Cerebellar cortex (tissue), 1 donor: Measurements from ENCODE around the gene TMEM89.
A peak's percentile ranks its signal among the peaks of the same experiment; 100 is the strongest.

Experiments used
- DNase-seq: peaks from one replicate; pipeline ENCODE4 v3.0.0-alpha.2; 2015; ENCODE audit warnings: low spot score

TMEM89 gene

DNA sequence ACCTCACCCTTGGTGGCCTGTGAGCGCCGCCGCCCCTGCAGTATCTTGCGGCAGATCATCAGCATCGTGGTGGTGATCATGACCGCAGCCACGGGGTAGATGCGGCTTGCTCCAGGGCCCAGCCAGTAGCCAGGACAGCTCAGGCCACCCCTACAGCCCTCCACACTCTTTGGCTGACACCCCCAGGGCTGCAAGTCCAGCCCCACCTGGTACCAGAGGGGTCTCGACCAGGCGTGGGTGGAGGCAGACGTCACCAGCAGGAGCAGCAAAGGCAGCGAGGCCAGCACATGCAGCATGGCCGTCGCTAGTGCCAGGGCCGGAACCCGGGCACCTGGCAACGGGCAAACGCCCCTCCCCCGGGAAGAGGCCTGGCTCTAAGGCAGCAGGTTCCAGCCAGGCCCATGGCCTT is at the start of gene TMEM89:
TSS of gene TMEM89 (minus strand) at position 309 of the 409 bp plus-strand sequence. CDS start at position 296, 13 bp downstream.
- DNase-seq: no peak

DNA sequence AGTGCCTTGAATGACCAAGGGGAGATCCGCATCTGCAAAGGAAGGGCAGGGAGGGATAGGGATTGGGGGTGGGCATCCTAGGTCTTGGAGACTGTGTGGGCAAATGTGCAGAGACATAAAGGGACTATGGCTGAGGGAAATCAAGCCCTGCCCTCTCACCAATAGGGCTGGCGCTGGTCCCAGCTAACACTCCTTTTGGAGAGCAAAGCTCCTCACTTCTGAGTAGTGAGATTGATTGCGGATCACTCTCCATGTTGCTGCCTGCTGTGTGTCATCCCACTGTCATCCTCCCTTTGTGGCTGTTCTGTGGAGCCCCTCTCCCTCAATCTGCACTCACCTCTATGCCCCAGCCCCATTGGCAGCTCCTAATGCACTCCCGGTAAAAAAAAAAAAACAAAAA is 43.4 kb upstream of the TMEM89 start:
- DNase-seq: no peak

- no peak for DNase-seq
These were observed 42.7 kb upstream of the TMEM89 start for GRCh38 chr3:48664313-48664644.

- DNase-seq: peak; percentile 99
These were observed 42.1 kb upstream of the TMEM89 start for GRCh38 chr3:48663489-48664312.

GRCh38 chr3:48662753-48663488 is 41.4 kb upstream of the TMEM89 start, which contains the start of gene CELSR3:
Gene CELSR3 (minus strand): TSS chr3:48662886. CDS start chr3:48662634, 252 bp downstream.
- DNase-seq: peak; percentile 87

- DNase-seq: peak; percentile 31
These were observed 40.7 kb upstream of the TMEM89 start for GRCh38 chr3:48662145-48662752.

DNA sequence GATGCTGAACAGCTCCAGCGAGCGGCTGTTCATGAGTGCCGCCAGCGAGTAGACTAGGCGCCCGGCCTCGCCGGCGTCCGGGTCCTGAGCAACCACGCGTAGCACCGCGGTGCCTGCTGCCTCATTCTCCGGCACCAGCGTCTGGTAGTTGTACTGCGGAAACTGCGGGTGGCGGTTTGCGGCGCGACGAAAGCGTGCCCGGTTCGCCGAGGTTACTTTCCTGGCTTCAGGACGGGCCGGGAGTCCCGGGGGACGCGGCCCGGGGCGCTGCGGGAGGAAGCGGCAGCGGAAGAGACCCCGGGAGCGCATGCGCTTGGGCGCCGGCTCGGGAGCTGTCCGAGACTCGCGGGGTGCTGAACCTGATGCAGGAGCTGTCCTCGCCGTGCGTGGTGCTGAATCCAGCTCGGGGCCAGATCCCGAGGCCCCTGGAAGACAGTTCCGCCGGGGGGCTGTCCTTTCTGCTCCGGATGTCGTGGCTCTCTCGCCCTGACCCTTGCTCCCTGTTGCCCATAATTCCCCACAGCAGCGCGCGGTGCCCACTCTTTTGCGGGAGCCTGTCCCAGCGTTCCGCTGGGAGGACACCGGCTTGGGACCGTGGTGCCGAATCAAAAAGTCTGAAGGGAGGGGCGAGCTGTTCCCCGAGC is 40.1 kb upstream of the TMEM89 start:
- DNase-seq: peak; percentile 25

DNA sequence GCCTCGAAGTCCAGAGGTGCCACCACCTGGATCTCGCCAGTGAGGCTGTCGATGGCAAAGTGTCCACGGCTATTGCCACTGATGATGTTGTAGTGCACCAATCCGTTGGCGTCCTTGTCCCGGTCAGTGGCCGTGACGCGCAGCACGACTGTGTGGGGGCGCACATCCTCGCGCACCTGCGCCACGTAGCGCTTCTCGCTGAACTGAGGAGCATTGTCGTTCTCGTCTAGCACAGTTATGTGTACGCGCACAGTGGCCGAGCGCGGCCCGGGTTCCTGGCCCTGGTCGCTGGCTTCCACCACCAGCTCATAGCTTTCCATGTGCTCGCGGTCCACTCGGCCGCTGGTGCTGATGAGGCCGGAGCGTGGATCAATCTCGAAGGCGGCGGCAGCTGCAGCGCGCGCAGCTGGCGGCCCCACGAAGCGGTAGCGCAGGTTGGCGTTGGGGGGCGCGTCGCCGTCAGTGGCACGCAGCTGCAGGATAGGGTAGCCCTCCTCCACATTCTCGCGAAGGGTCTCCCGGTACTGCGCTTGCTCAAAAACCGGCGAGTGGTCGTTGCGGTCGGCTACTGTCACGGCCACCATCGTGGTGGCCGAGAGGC is 39.3 kb upstream of the TMEM89 start:
- no peak for DNase-seq

DNA sequence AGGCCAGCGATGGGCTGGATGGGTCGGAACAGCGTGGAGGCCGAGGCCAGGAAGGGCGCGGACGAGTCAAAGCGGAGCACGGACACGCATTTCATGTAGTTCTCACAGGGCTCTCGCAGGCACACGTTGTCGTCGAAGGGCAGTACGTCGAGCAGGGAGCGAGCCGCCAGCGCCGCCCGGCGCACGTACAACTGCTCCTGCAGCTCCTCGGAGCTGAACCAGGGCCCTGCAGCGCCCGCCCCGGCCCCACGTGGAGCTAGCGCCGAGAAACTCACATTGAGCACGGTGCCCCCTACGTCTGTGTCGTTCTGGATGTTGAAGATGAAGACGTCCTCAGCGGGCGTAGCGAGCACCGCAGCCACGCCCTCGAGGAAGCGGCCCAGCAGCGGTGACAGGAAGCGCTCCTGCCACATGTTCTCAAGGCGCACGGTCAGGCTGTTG is 35.3 kb upstream of the TMEM89 start:
- no peak for DNase-seq

- DNase-seq: peak; percentile 27
These were observed 34.7 kb upstream of the TMEM89 start for GRCh38 chr3:48656061-48656840.

- DNase-seq: no peak
These were observed 34.0 kb upstream of the TMEM89 start for GRCh38 chr3:48655606-48656005.

- DNase-seq: no peak
These were observed 33.5 kb upstream of the TMEM89 start for GRCh38 chr3:48655063-48655462.

GRCh38 chr3:48652923-48653715 is 31.6 kb upstream of the TMEM89 start:
- no peak for DNase-seq

DNA sequence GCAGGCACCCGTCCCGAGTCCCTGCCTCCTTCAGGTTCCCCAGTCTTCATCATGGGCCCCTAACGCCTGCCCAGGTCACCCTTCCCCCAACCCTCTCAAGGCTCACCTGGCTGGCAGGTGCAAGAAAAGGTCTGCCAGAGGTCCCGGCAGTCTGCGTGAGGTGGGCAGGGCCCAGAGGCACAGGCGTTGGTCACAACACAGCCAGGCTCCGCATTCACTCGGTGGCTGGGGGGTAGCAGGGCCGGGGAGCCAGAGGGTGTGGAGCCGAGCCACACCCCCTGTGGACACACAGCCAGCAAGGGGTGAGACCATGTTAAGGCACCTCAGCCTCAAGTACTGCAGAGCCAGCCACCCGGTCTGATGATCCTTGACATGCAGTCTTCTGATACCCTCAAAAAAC is 30.2 kb upstream of the TMEM89 start:
- DNase-seq: no peak

GRCh38 chr3:48650723-48651122 is 29.2 kb upstream of the TMEM89 start:
- no peak for DNase-seq

GRCh38 chr3:48648188-48648850 is 26.8 kb upstream of the TMEM89 start:
- no peak for DNase-seq

DNA sequence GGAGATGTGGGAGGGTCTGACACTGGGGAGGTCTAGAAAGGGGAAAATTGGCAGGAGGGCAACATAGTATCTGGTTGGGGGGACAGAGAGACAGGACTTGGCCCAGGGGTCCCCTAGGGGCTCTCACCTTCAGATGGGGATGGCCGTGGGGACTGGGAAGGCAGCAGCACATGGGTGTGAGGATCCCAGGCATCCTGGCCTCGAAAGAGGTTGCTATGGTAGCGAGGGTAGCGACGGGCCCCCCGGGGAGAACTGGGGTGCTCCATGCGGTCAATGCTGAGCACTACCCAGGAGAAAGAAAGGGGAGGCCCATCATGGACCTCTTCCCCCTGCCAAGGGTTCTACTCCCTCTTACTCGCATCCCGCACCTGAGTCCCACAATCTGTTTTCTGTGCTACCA is 26.1 kb upstream of the TMEM89 start:
- DNase-seq: no peak

- DNase-seq: no peak
These were observed 23.6 kb upstream of the TMEM89 start for GRCh38 chr3:48644898-48645760.

GRCh38 chr3:48642605-48643004 is 21.0 kb upstream of the TMEM89 start:
- DNase-seq: no peak
